HepG2 (cell line): Measurements from ENCODE around the gene ASIC3. TPM values are rescaled to one million over a fixed set of nuclear protein-coding genes. Genes with fewer than 3 reads are reported as not detected.

Source experiments
- ATF7 ChIP-seq, 2 experiments: fragments of 450-650 bp in 1 of 2; sonication (generic) in 1 of 2; formaldehyde crosslinking in 1 of 2; IDR thresholded peaks; 2 replicates each; pipeline versions ENCODE4 v1.4.0 to v1.6.1; 2016 to 2020; ENCODE audit warnings: antibody characterized with exemption in 1 of 2, mild to moderate bottlenecking in 1 of 2, missing genetic modification reagents in 1 of 2
- CHCHD3 ChIP-seq: sonication (generic); formaldehyde crosslinking; IDR thresholded peaks from 2 replicates; pipeline ENCODE4 v1.8.0; 2022; ENCODE audit warnings: mild to moderate bottlenecking, missing genetic modification reagents, moderate library complexity
- E2F2 ChIP-seq: sonication (generic); formaldehyde crosslinking; IDR thresholded peaks from 2 replicates; pipeline ENCODE4 v1.4.0; 2020; ENCODE audit warnings: missing genetic modification reagents, borderline replicate concordance
- MNT ChIP-seq: fragments of 450-650 bp; IDR thresholded peaks from 2 replicates; pipeline ENCODE4 v1.6.1; 2016
- POGZ ChIP-seq: sonication (generic); formaldehyde crosslinking; IDR thresholded peaks from 2 replicates; pipeline ENCODE4 v1.4.0; 2020; ENCODE audit warnings: mild to moderate bottlenecking, missing genetic modification reagents
- PRDM4 ChIP-seq: sonication (generic); formaldehyde crosslinking; IDR thresholded peaks from 2 replicates; pipeline ENCODE4 v1.9.0; 2021; ENCODE audit warnings: missing genetic modification reagents, borderline replicate concordance
- RAD51 ChIP-seq: fragments of 450-650 bp; IDR thresholded peaks from 2 replicates; pipeline ENCODE4 v1.6.1; 2016; ENCODE audit warnings: borderline replicate concordance
- SP5 ChIP-seq: IDR thresholded peaks from 2 replicates; pipeline ENCODE4 v1.6.1; 2016; ENCODE audit warnings: low read depth, borderline replicate concordance
- THAP9 ChIP-seq: sonication (generic); formaldehyde crosslinking; IDR thresholded peaks from 2 replicates; pipeline ENCODE4; 2020; ENCODE audit warnings: missing genetic modification reagents, mild to moderate bottlenecking, borderline replicate concordance
- ZBTB34 ChIP-seq: sonication (generic); formaldehyde crosslinking; IDR thresholded peaks from 2 replicates; pipeline ENCODE4 v1.8.0; 2022; ENCODE audit warnings: mild to moderate bottlenecking, missing genetic modification reagents
- ZNF503 ChIP-seq: sonication (generic); formaldehyde crosslinking; IDR thresholded peaks from 2 replicates; pipeline ENCODE4 v1.4.0; 2020; ENCODE audit warnings: missing genetic modification reagents
- ZNF550 ChIP-seq: sonication (generic); formaldehyde crosslinking; IDR thresholded peaks from 2 replicates; pipeline ENCODE4 v1.4.0; 2020; ENCODE audit warnings: mild to moderate bottlenecking, missing genetic modification reagents, borderline replicate concordance
- ZSCAN20 ChIP-seq: sonication (generic); formaldehyde crosslinking; IDR thresholded peaks from 2 replicates; pipeline ENCODE4 v1.4.0; 2020; ENCODE audit warnings: missing genetic modification reagents, mild to moderate bottlenecking, borderline replicate concordance
- polyA plus RNA-seq, 8 experiments: library from polyadenylated mRNA; depleted of rRNA in 3 of 8; stranded (reverse) in 7 of 8; unstranded in 1 of 8; fragments of >200 nt; fragmentation: Illumina TruSeq in 4 of 8; extraction: Trizol in 4 of 8; gene quantifications; 2 replicates each; pipeline versions ENCODE4 v1.2.1 to v1.2.3, GENCODE V29; 2011 to 2016; ENCODE audit warnings: low read depth in 4 of 8, missing spikeins in 1 of 8, mixed read lengths in 1 of 8; ENCODE audit not compliant: insufficient read depth in 1 of 8
- total RNA-seq, 5 experiments: library from RNA; depleted of rRNA; stranded (reverse); fragments of >200 nt; fragmentation: Illumina TruSeq; extraction: Trizol; gene quantifications; 2 replicates each; pipeline ENCODE4 v1.2.3, GENCODE V29; 2016; ENCODE audit warnings: low read depth in 1 of 5

The ASIC3 gene
- total and polyA plus RNA-seq, 2 of the 13 experiments (the other 11 are each of a cell fraction or from before 2014, with no cell fraction given), result 0.51 TPM; not detected in 1

GRCh38 chr7:151008511-151009323 lies 39.6 kb upstream of the ASIC3 start (continued):
- TF ChIP-seq MNT (no peak), POGZ (CRISPR knock-in tag) (peak; percentile 67; the same call in 1 of the 2 replicates), PRDM4 (CRISPR knock-in tag) (no peak), ZNF550 (no peak), SP5 (CRISPR knock-in tag) (no peak), ATF7 (IDR thresholded peaks at IDR 0.05) (no peak), ATF7 (CRISPR knock-in tag; IDR thresholded peaks at IDR 0.05) (no peak), CHCHD3 (no peak), ZSCAN20 (CRISPR knock-in tag) (no peak), ZBTB34 (0 out of 2 replicates have a peak, but pooled peaks have one; percentile 45), E2F2 (CRISPR knock-in tag) (no peak), RAD51 (no peak), ZNF503 (CRISPR knock-in tag) (no peak), THAP9 (CRISPR knock-in tag) (peak; percentile 58; the same call in 1 of the 2 replicates)
